Duodenal mucosa (tissue), 2 donors: ENCODE measurements around the gene CNTF.

Experiments used
- H3K27ac ChIP-seq: one replicate; pipeline ENCODE4 v1.7.0; 2013; ENCODE audit warnings: low read depth, low read length
- H3K27me3 ChIP-seq, 2 donors: one replicate each; pipeline ENCODE4 v1.7.0; 2013; ENCODE audit warnings: low read length in 2 of 2, control low read depth in 1 of 2; ENCODE audit not compliant: insufficient read depth in 2 of 2, control insufficient read depth in 1 of 2
- H3K36me3 ChIP-seq, 2 donors: one replicate each; pipeline ENCODE4 v1.7.0; 2013; ENCODE audit warnings: low read length in 2 of 2, control low read depth in 1 of 2; ENCODE audit not compliant: insufficient read depth in 2 of 2, control insufficient read depth in 1 of 2
- H3K4me1 ChIP-seq, 2 donors: one replicate each; pipeline ENCODE4 v1.7.0; 2013; ENCODE audit warnings: low read length in 2 of 2, control low read depth in 1 of 2; ENCODE audit not compliant: insufficient read depth in 2 of 2, control insufficient read depth in 1 of 2
- H3K4me3 ChIP-seq, 2 donors: one replicate each; pipeline ENCODE4 v1.7.0; 2013; ENCODE audit warnings: low read length in 2 of 2, low read depth in 1 of 2
- H3K9ac ChIP-seq, 2 donors: one replicate each; pipeline ENCODE4 v1.7.0; 2013; ENCODE audit warnings: low read length in 2 of 2, low read depth in 1 of 2
- H3K9me3 ChIP-seq, 2 donors: one replicate each; pipeline ENCODE4 v1.7.0; 2013; ENCODE audit warnings: low read length in 2 of 2, control low read depth in 1 of 2; ENCODE audit not compliant: control insufficient read depth in 1 of 2

CNTF gene

GRCh38 chr11:58600510-58600909 lies 22.0 kb upstream of the CNTF start:
- no peak overlapping the region for H3K4me3 ChIP-seq
- peaks cover 31% of the 10 kb centered on the region in 2 donors for H3K4me1 ChIP-seq
- H3K36me3 ChIP-seq: no peaks in the 10 kb centered on the region
- H3K9me3 ChIP-seq: no peaks in the 10 kb centered on the region
- no peaks in the 10 kb centered on the region for H3K27me3 ChIP-seq
- H3K27ac ChIP-seq: no peak overlapping the region
- no peak overlapping the region for H3K9ac ChIP-seq

DNA sequence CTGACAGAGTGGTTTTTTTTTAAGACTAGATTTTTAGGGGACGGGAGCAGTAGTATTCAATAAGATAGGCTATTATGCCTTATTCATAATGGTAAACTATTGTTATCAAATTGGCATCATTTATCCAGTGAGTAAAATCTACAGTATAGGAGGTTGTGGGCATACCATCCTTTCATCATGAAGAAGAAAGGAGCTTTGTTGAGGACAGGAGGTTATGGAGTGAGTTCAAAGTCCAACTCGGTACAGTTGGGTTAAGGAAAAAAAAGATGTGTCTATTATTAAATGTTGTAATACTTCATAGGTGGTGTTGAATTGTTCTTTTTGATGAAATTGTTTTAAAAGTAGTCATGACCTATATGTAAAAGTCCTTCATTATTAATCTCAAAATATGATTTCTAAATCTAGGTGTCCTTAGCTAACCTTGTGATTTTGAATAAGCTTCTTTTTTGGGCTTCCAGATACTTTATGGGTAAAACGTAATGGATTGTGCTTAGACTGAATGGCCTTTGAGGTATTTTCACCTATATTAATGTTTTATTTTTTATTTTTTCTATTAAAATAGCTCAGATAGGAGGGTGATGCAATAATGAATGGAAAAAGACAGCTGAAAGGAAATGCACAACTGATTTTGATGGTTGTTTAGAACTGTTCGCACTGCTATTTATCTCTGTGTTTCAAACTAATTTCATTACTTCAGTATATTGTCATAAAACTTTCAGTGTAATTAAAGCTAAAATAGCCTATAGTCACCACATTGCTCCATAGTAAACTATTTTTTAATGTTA lies 15.3 kb upstream of the CNTF start:
- H3K4me3 ChIP-seq: no peak overlapping the region
- H3K27me3 ChIP-seq: no peaks in the 10 kb centered on the region
- peaks cover 5 to 25% of the 10 kb centered on the region in 2 donors for H3K36me3 ChIP-seq

GRCh38 chr11:58608331-58608730 lies 14.1 kb upstream of the CNTF start:
- Histone ChIP-seq H3K4me3 (no peak overlapping the region), H3K9ac (no peak overlapping the region), H3K4me1 (peaks cover 7 to 17% of the 10 kb centered on the region in 2 donors), H3K27me3 (no peaks in the 10 kb centered on the region), H3K36me3 (peaks cover 17 to 37% of the 10 kb centered on the region in 2 donors), H3K27ac (no peak overlapping the region), H3K9me3 (no peaks in the 10 kb centered on the region)

More for the DNA sequence above, 15.3 kb upstream of the CNTF start:
- no peaks in the 10 kb centered on the region for H3K9me3 ChIP-seq
- no peak overlapping the region for H3K27ac ChIP-seq
- H3K9ac ChIP-seq: no peak overlapping the region
- H3K4me1 ChIP-seq: peaks cover 7 to 17% of the 10 kb centered on the region in 2 donors

- H3K4me3 ChIP-seq: no peak overlapping the region
- no peak overlapping the region for H3K27ac ChIP-seq
- H3K36me3 ChIP-seq: peaks cover 30 to 51% of the 10 kb centered on the region in 2 donors
- H3K4me1 ChIP-seq: peaks cover 8 to 12% of the 10 kb centered on the region in 2 donors
- H3K27me3 ChIP-seq: no peaks in the 10 kb centered on the region
- no peak overlapping the region for H3K9ac ChIP-seq
- no peaks in the 10 kb centered on the region for H3K9me3 ChIP-seq
Measured at GRCh38 chr11:58609723-58610122, 12.7 kb upstream of the CNTF start.

DNA sequence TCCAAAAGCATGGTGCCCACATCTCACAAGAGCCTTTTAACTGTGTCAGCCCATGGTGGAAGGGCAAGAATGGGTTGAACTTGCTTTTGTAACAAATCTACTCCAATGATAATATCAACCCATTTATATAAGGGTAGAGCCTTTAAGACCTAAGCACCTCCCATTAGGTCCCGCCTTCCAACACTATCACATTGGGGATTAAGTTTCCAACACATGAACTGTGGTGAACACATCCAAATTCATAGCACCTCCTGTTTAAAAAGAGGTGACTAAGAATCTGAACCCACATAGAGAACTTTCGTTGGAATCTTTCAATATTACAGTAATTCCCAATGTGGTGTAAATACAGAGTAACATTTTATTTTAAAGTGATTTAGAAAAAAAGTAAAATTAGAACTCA lies 9.2 kb upstream of the CNTF start:
- Histone ChIP-seq H3K4me3 (no peak overlapping the region), H3K36me3 (peaks cover 48 to 81% of the 10 kb centered on the region in 2 donors), H3K4me1 (peaks cover 0 to 6% of the 10 kb centered on the region in 2 donors), H3K27me3 (no peaks in the 10 kb centered on the region), H3K27ac (no peak overlapping the region), H3K9ac (no peak overlapping the region), H3K9me3 (no peaks in the 10 kb centered on the region)

DNA sequence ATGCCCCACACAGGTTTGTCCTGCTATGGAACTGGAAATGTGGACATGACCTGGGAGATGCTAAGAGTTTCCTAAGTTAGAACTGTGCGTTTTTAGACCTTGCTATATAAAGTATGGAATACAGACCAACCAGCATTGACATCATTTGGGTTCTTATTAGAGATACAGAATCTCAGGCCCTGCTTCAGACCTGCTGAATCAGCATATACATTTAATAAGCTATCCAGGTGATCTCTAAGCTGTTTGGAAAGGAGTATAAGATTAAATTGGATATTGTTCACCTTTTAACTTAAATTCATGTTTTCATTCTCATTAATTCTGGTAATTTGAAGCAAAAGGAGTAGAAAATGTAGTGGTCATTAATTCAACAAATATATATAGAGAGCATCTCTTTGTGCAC lies 6.9 kb upstream of the CNTF start:
- no peak overlapping the region for H3K9ac ChIP-seq
- H3K4me3 ChIP-seq: no peak overlapping the region
- H3K4me1 ChIP-seq: peaks cover 0 to 6% of the 10 kb centered on the region in 2 donors
- no peaks in the 10 kb centered on the region for H3K9me3 ChIP-seq
- no peak overlapping the region for H3K27ac ChIP-seq
- peaks cover 59 to 90% of the 10 kb centered on the region in 2 donors for H3K36me3 ChIP-seq
- H3K27me3 ChIP-seq: no peaks in the 10 kb centered on the region

GRCh38 chr11:58616594-58616993 lies 5.9 kb upstream of the CNTF start:
- Histone ChIP-seq H3K36me3 (peaks cover 55 to 81% of the 10 kb centered on the region in 2 donors), H3K4me3 (no peak overlapping the region), H3K27me3 (no peaks in the 10 kb centered on the region), H3K27ac (no peak overlapping the region), H3K9me3 (no peaks in the 10 kb centered on the region), H3K4me1 (peaks cover 0 to 6% of the 10 kb centered on the region in 2 donors), H3K9ac (no peak overlapping the region)

DNA sequence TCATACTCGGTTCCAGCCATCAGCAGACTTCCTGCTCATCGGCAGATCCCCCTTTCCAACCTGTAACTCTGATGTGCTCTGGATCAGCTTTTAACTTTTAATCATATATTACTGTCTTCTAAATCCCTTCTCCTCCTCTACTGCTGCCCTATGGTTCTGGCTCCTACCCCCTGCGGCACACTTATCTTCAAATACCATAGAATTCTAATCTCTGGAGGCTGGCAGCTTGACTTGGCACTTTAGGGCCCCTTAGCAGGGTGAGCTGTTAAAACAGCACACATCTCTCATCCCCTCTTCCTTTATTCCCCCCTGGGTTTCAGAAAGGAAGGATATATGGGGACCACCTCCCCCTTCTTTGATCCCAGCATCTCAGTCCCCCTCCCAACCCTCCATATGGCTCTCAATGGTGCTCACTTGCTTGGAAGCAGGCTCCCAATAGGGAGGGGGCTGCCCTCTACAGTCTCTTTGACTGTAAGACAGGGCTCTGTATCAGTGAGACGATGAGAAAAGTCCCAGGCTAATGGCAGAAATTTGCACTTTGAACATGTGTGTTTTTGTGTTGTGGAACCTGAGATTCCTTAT lies 4.4 kb upstream of the CNTF start:
- Histone ChIP-seq H3K4me1 (peaks cover 0 to 6% of the 10 kb centered on the region in 2 donors), H3K4me3 (no peak overlapping the region), H3K9ac (no peak overlapping the region), H3K36me3 (peaks cover 47 to 74% of the 10 kb centered on the region in 2 donors), H3K27ac (no peak overlapping the region), H3K27me3 (no peaks in the 10 kb centered on the region), H3K9me3 (no peaks in the 10 kb centered on the region)

DNA sequence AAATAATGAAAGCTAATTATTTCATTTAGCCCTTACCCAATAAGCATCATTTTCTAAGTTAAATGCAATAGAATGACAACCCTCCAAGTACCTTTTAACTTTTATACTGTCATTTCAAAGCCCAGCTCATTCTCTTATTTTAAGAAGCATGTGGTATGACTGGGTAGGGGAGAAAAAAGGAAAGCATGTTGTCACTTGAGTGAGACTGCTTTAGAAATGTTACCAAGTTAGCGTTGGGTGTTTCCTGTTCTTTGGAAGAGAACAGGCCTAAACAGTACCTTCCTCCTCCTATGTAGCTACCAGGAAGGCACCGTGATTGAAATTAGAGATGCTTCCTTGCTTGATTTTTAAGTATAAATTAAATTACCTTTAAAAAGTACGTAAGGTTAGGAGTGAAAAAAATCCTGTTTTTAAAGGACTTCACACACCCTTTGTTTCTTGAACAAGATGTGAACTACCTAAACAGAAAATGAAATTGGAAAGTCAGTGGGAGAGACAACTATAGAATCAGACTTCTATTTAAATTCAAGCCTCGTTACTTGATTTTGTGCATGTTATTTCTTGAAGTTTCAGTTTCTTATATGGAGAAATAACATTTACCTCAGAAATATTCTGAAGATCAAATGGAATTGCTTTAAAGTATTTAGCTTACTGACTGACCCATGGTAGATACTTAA lies 741 bp upstream of the CNTF start:
- H3K27ac ChIP-seq: no peak overlapping the region
- H3K27me3 ChIP-seq: no peaks in the 10 kb centered on the region
- H3K36me3 ChIP-seq: peaks cover 50 to 69% of the 10 kb centered on the region in 2 donors

GRCh38 chr11:58625086-58625485 lies 2.6 kb downstream of the CNTF start:
- peaks cover 23 to 46% of the 10 kb centered on the region in 2 donors for H3K36me3 ChIP-seq
- no peaks in the 10 kb centered on the region for H3K4me1 ChIP-seq
- no peak overlapping the region for H3K27ac ChIP-seq
- H3K9me3 ChIP-seq: no peaks in the 10 kb centered on the region
- H3K4me3 ChIP-seq: no peak overlapping the region
- H3K9ac ChIP-seq: no peak overlapping the region
- no peaks in the 10 kb centered on the region for H3K27me3 ChIP-seq

More for the DNA sequence above, 741 bp upstream of the CNTF start:
- no peak overlapping the region for H3K4me3 ChIP-seq
- H3K9ac ChIP-seq: no peak overlapping the region
- no peaks in the 10 kb centered on the region for H3K9me3 ChIP-seq
- H3K4me1 ChIP-seq: no peaks in the 10 kb centered on the region
